Inferior parietal cortex (tissue), 1 donor: ENCODE results near the gene PTOV1.
A peak's percentile ranks its signal among the peaks of the same experiment; 100 is the strongest.

Source experiments
- DNase-seq: peaks from one replicate; pipeline ENCODE4 v3.0.0-alpha.2; 2016; ENCODE audit errors: extremely low spot score

PTOV1 gene

DNA sequence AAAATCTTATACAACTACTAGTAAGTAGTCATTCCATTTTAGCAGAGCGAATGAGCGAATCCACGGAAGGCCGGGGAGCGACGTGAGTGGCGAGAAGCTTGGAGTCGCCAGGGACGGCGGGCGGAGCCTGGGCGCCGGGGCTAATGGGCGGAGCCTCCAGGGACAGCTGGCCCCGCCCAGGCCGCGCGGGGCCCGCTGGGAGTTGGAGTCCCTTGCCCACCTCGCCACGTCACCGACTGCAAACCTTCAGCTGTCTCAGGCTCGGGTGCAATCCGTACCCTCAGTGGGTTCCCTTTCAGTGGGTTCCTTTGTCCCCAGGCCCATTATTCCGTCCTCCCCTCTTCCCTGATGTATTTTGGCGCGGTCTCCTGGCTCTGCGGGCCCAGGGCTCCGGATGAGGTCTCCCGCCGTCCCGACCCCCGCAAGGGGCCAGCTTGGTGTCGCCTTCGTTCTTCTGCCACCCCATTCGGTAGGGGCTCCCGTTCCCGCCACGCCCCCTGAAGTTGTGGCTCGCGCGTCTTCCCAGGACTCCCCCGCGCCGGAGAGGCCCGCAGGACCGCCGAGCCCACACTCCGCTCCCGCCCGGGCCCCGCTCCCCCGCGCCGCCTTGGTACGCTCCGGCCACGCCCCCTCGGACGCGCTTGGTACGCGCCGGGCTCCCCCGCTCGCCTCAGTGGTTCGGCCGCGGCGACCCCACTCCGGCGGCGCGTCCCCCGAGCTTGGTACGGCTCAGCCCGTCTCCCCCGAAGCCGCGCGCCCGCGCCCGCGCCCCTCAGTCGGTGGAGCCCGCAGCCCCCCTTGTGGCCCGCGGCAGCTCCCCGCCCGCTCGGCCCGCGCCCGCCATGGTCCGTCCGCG, at the start of gene PTOV1:
Gene PTOV1 (plus strand): TSS at position 673 of the 856 bp plus-strand sequence.
- DNase-seq = peak; percentile 94

DNA sequence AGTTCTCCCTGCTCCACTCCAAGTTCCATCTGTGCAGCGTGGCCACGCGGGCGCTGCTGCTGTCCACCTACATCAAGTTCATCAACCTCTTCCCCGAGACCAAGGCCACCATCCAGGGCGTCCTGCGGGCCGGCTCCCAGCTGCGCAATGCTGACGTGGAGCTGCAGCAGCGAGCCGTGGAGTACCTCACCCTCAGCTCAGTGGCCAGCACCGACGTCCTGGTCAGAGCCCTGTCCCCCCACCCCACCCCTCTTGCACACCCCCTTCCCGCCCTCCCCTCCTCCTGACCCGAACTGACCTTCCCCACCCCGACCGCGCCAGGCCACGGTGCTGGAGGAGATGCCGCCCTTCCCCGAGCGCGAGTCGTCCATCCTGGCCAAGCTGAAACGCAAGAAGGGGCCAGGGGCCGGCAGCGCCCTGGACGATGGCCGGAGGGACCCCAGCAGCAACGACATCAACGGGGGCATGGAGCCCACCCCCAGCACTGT, 49.5 kb upstream of the PTOV1 start:
- no peak for DNase-seq

DNA sequence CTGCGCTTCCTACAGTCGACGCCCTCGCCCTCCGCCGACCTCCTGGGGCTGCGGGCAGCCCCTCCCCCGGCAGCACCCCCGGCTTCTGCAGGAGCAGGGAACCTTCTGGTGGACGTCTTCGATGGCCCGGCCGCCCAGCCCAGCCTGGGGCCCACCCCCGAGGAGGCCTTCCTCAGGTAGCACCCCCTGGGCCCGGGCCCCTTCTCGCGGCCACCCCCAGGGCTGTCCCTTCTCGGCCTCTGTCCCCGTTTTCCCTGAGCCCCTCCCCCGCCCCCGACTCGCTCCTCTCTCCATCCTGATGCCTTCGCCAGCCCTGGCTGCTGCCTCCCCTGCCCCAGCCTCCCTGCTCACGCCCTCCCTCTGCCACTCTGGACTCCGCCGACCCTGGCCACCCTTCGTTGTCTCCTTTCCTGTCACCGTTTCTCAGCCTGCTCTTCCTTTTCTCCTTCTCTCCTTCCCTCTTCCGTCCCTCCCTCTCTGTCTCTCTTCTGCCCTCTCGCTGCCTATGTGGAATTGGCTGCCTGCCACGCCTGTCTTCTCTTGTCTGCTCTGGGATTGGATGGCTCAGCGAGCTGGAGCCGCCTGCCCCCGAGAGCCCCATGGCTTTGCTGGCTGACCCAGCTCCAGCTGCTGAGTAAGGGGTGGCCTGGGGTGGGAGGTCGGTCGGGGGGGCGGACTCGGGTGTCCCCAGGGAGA, 48.8 kb upstream of the PTOV1 start:
- peak; percentile 91 for DNase-seq

GRCh38 chr19:49802836-49803528, 48.0 kb upstream of the PTOV1 start:
- DNase-seq = no peak

- no peak for DNase-seq
Measured at GRCh38 chr19:49803529-49803856, 47.5 kb upstream of the PTOV1 start.

GRCh38 chr19:49805822-49806619, 44.9 kb upstream of the PTOV1 start:
- DNase-seq = no peak

GRCh38 chr19:49806620-49806959, 44.4 kb upstream of the PTOV1 start:
- no peak for DNase-seq

DNA sequence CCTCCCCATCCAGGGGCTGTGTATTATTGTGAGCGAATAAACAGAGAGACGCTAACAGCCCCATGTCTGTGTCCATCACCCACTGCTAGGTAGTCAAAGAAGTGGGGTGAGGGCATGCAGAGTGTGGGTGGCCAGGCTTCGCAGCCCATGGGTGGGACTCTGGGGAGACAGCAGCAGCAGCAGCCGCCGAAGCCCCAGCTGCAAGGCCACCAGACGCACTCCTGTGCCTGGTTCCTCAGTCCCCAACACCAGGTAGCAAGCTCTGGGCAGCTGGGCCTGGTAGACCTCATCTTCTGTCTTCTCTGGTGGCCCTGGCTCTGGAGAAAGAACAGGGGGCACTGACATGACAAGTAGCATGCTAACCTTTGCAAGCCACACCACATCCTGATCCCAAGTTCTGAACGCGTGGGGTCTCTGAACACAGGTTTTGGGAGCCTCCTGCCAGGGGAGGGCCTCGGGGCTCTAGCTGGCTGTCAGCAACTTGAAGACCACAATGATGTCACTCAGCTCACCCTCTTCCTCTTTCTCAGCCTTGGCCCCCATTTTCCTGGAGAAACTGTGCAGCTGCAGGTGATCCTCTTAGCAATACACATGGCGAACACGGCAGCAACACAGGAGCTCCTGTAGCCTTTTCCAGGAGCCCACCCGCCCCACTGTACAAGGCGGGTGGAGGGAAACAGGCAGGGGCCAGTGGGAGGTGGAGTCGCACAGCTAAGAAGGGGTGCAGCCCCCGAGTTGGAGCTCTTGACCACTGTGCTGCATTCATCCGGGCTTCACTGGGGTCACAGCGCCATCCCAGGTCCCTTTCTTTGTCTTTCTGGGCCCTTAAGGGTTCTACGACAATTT, 43.7 kb upstream of the PTOV1 start:
- DNase-seq = no peak

DNA sequence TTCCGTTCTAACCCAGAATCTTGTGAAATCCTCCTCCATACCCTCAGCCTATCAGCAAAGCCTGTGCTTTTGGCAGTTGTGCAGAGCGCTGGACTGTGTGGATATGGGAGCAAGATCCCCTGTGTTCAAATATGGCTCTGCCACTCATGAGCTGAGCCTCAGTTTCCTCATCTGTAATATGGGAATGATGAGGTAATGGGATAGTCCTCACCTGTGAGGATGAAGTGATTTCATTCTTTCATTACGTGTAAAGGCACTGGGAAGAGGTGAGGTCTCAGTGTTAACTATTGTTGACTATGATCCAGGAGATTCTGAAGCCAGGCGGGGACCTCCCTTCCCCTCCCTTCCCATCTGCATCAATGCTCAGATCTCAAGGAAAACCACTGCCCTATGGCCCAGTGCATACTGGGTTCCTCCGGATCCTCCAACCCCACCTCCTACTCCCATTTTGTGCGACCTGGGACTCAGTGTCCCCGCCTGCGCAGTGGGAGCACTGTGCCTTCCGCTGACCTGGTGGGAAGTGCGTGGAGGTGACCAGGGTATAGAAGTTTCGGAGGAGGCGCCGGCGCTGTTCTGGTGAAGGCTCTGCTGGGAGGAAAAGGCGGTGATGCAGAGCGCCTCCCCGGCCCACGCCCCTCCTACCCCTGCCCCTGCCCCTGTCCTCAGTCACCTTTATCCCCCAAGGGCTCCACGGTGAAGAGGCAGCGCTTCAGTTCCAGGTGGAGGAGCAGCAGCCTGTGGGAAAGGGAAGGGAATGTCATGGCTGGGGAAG, 42.9 kb upstream of the PTOV1 start:
- no peak for DNase-seq

DNA sequence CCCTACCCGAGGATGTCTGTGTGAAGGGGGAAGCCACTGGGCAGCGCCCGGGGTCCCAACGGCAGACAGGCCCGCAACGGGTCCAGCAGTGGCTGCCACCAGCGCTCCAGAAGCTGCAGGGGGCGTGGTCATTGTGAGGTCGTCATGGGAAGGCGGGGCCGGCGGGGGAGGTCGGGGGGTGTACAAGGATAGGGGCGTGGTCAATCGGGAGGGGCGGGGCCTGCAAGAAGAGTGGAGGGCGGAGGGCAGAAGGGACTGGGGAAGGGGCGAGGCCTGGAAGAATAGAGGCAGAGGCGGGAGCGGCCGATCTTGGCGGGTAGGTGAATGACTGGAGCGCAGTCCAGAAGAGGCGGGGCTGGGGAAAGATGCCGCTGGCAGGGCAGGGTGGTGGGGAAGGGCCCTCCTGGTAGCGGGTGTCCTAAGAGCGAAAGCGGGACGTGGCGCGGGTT, 42.2 kb upstream of the PTOV1 start:
- peak; percentile 47 for DNase-seq

- no peak for DNase-seq
Measured at GRCh38 chr19:49809160-49809940, 41.6 kb upstream of the PTOV1 start.

- no peak for DNase-seq
Measured at GRCh38 chr19:49809941-49810389, 41.0 kb upstream of the PTOV1 start.

DNA sequence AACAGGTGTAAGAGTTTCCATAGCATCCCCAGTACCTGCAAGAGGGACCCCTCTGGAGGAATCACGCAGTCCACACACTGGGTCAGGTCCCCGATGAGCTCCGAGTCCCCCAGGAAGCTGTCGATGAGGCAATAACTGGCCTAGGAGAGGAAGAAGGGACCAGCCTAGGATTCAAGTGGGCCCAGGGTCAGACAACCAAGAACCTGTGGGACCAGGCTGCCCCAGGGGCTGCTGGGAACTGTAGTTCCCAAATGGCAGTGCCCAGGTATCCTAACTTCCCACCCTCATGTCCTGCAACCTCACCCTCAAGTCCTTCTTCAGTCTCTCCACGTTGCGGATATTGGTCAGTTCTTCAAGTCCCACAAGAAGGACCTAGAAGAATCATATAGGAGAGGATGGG, 39.6 kb upstream of the PTOV1 start:
- DNase-seq = no peak

GRCh38 chr19:49812452-49812996, 38.4 kb upstream of the PTOV1 start:
- DNase-seq = no peak

DNA sequence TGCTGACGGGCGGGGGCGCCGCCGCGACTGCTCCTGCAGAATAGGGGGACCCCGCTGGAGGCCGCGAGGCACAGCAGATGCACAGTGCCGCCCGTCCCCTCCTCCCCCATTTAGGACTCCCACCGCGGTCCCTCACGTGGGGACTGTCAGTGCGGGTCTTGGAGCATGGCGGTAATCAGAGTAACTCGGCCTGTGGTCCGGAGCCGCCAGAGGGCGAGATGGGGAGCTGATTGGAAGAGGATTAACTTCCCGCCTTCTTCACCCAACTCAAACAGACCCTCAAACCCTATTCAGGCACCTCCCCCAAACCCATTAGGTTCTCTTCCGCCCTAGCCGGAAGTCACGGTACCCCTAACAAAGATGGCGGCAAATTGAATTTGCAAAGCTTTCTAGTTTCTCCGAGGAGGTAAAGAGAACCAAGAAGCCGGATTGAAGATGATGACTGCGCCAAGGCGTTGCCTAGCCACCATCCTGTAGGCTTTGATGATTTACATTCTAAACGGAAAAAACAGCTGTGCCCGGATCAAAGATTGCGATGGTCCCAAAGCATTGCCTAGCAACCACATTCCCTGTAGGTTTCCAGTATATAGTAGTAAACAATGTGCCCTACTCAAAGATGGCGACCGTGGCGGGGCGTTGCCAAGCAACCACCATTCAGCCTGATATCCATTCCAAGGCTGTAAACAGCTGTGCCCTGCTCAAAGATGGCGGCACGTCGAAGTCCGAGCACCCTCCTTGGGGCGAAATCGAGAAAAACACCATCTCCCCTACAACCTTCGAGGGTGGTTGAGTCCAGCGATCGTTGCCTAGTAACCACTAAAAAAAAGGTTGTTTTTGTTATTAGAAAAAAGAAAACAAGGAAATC, 37.7 kb upstream of the PTOV1 start, which contains the start of gene FUZ:
Gene FUZ (minus strand): TSS at position 296 of the 865 bp plus-strand sequence. CDS start 186 bp downstream, at position 110.
- DNase-seq = peak; percentile 99

DNA sequence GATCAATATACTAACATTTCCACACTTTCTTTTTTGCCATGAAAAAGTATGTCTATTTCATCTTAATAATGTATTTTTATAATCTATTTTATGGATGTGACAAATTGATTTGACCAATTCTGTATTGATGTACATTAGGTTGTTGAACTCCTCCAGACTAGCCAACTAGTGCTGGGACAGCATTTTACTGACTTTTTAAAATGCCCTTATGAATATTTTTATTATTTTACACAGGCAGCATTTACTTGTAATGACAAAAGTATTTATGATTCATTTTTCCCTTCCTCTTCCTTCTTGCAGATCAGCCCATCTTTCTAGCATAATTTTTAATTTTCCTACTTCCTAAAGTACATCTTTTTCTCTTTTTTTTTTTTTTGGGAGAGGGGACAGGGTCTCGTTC, 36.9 kb upstream of the PTOV1 start:
- no peak for DNase-seq

DNA sequence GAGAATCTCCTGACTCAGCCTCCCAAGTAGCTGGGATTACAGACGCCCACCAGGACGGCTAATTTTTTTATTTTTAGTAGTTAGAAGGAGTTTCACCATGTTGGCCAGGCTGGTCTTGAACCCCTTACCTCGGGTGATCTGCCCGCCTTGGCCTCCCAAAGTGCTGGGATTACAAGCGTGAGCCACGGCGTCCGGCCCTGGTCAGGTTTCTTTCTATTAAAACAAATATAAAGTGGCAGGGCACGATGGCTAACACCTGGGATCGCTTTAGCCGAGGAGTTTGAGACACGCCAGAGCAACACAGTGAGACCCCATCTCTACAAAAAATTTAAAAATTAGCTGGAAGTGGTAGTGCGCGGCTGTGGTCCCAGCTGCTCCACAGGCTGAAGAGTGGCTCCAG, 34.4 kb upstream of the PTOV1 start:
- no peak for DNase-seq
